ENCODE results near the gene OTOG. TPM values are rescaled to one million over a fixed set of nuclear protein-coding genes. Genes with fewer than 3 reads are reported as not detected.

The OTOG gene
- total RNA-seq, 1 donor from 2014 or later = 1.5 TPM

- H3K4me3 Mint-ChIP-seq (ENCODE audit: low read depth) = no peak overlapping the region
- H3K36me3 Mint-ChIP-seq (ENCODE audit: insufficient read depth) = no peaks in the 10 kb centered on the region
- H3K4me1 Mint-ChIP-seq (ENCODE audit: low read depth) = no peaks in the 10 kb centered on the region
- no peaks in the 10 kb centered on the region for H3K9me3 Mint-ChIP-seq (ENCODE audit: low read depth)
- no peak overlapping the region for H3K27ac Mint-ChIP-seq
- no peak for TF ChIP-seq CTCF (IDR thresholded peaks at IDR 0.05; ENCODE audit: unreplicated experiment)
- DNase-seq (ENCODE audit: low spot score, unreplicated experiment) = no peak
- peaks cover 42% of the 10 kb centered on the region for H3K27me3 Mint-ChIP-seq
Observed at GRCh38 chr11:17596711-17597110, 49.7 kb downstream of the OTOG start.

GRCh38 chr11:17597770-17598169 is 50.7 kb downstream of the OTOG start:
- Mint-ChIP-seq H3K27me3 (peaks cover 39% of the 10 kb centered on the region), H3K4me3 (ENCODE audit: low read depth) (no peak overlapping the region), H3K9me3 (ENCODE audit: low read depth) (no peaks in the 10 kb centered on the region), H3K27ac (no peak overlapping the region), H3K4me1 (ENCODE audit: low read depth) (no peaks in the 10 kb centered on the region), H3K36me3 (ENCODE audit: insufficient read depth) (no peaks in the 10 kb centered on the region)
- DNase-seq (ENCODE audit: low spot score, unreplicated experiment) = no peak
- TF ChIP-seq CTCF (IDR thresholded peaks at IDR 0.05; ENCODE audit: unreplicated experiment) = no peak

- Mint-ChIP-seq H3K4me3 (ENCODE audit: low read depth) (no peak overlapping the region), H3K36me3 (ENCODE audit: insufficient read depth) (no peaks in the 10 kb centered on the region), H3K27ac (no peak overlapping the region), H3K27me3 (peaks cover 39% of the 10 kb centered on the region), H3K4me1 (ENCODE audit: low read depth) (no peaks in the 10 kb centered on the region), H3K9me3 (ENCODE audit: low read depth) (no peaks in the 10 kb centered on the region)
- DNase-seq (ENCODE audit: low spot score, unreplicated experiment) = peak; percentile 77
- peak; percentile 94 for TF ChIP-seq CTCF (IDR thresholded peaks at IDR 0.05; ENCODE audit: unreplicated experiment)
Observed at GRCh38 chr11:17598700-17599459, 51.8 kb downstream of the OTOG start.

GRCh38 chr11:17599460-17599925 is 52.4 kb downstream of the OTOG start:
- H3K27me3 Mint-ChIP-seq = peaks cover 39% of the 10 kb centered on the region

More at GRCh38 chr11:17599460-17599925, 52.4 kb downstream of the OTOG start:
- no peak for TF ChIP-seq CTCF (IDR thresholded peaks at IDR 0.05; ENCODE audit: unreplicated experiment)
- no peaks in the 10 kb centered on the region for H3K36me3 Mint-ChIP-seq (ENCODE audit: insufficient read depth)
- DNase-seq (ENCODE audit: low spot score, unreplicated experiment) = no peak
- no peaks in the 10 kb centered on the region for H3K9me3 Mint-ChIP-seq (ENCODE audit: low read depth)
- H3K27ac Mint-ChIP-seq = no peak overlapping the region
- no peak overlapping the region for H3K4me3 Mint-ChIP-seq (ENCODE audit: low read depth)
- H3K4me1 Mint-ChIP-seq (ENCODE audit: low read depth) = no peaks in the 10 kb centered on the region

Measured in progenitor cell of endocrine pancreas (in vitro differentiated cells).